GM23248 (cell line): ENCODE results near the gene PRKCE. TPM values are rescaled to one million over a fixed set of nuclear protein-coding genes. Genes with fewer than 3 reads are reported as not detected.

Experiments
- DNase-seq: peaks from one replicate; pipeline ENCODE4 v3.0.0-alpha.2; 2015
- H2AFZ ChIP-seq: fragments of 200-600 bp; sonication (generic); 2 replicates; pipeline ENCODE4 v1.6.1; 2016; ENCODE audit warnings: antibody characterized with exemption
- H3F3A ChIP-seq: fragments of 200-600 bp; sonication (generic); 2 replicates; pipeline ENCODE4 v1.6.1; 2016; ENCODE audit warnings: mild to moderate bottlenecking, antibody characterized with exemption, mixed run types; ENCODE audit not compliant: insufficient read depth
- H3K27ac ChIP-seq: fragments of 200-600 bp; sonication (generic); 2 replicates; pipeline ENCODE4 v1.5.1; 2016; ENCODE audit warnings: mild to moderate bottlenecking
- H3K27me3 ChIP-seq: fragments of 200-600 bp; sonication (generic); replicated peaks from 2 replicates; pipeline ENCODE4 v1.6.1; 2016; ENCODE audit warnings: mild to moderate bottlenecking; ENCODE audit not compliant: insufficient read depth
- H3K36me3 ChIP-seq: fragments of 200-600 bp; sonication (generic); 2 replicates; pipeline ENCODE4 v1.6.1; 2016; ENCODE audit warnings: low read depth, mild to moderate bottlenecking
- H3K4me1 ChIP-seq: fragments of 200-600 bp; sonication (generic); 2 replicates; pipeline ENCODE4 v1.6.1; 2016; ENCODE audit warnings: mild to moderate bottlenecking; ENCODE audit not compliant: insufficient read depth
- H3K4me2 ChIP-seq: fragments of 200-600 bp; sonication (generic); one replicate; pipeline ENCODE4 v1.6.1; 2016; ENCODE audit warnings: mild to moderate bottlenecking; ENCODE audit not compliant: unreplicated experiment
- H3K4me3 ChIP-seq: fragments of 200-600 bp; sonication (generic); 2 replicates; pipeline ENCODE4 v1.5.1; 2016; ENCODE audit warnings: mild to moderate bottlenecking
- H3K79me2 ChIP-seq: fragments of 200-600 bp; sonication (generic); 2 replicates; pipeline ENCODE4 v1.6.1; 2016; ENCODE audit warnings: mild to moderate bottlenecking; ENCODE audit not compliant: insufficient read depth
- H3K9ac ChIP-seq: fragments of 200-600 bp; sonication (generic); 2 replicates; pipeline ENCODE4 v1.6.1; 2016; ENCODE audit warnings: mild to moderate bottlenecking
- H3K9me2 ChIP-seq: fragments of 200-600 bp; sonication (generic); 2 replicates; pipeline ENCODE4 v1.6.1; 2016; ENCODE audit warnings: mixed run types, mild to moderate bottlenecking, moderate library complexity; ENCODE audit not compliant: insufficient read depth
- H3K9me3 ChIP-seq: fragments of 200-600 bp; sonication (generic); one replicate; pipeline ENCODE4 v1.6.1; 2017; ENCODE audit warnings: low read depth
- H4K20me1 ChIP-seq: fragments of 200-600 bp; sonication (generic); 2 replicates; pipeline ENCODE4 v1.6.0; 2016; ENCODE audit not compliant: insufficient read depth
- EZH2 ChIP-seq: fragments of 200-600 bp; sonication (generic); IDR thresholded peaks from 2 replicates; pipeline ENCODE4 v1.6.1; 2018; ENCODE audit warnings: antibody characterized with exemption, mild to moderate bottlenecking; ENCODE audit not compliant: insufficient read depth, poor library complexity, severe bottlenecking
- EZH2phosphoT487 ChIP-seq: fragments of 200-600 bp; sonication (generic); IDR thresholded peaks from 2 replicates; pipeline ENCODE4 v1.6.1; 2018; ENCODE audit warnings: antibody characterized with exemption, moderate library complexity, mild to moderate bottlenecking, low read depth; ENCODE audit not compliant: insufficient read depth
- WGBS, 2 experiments: methylation state at CpG; one replicate each; pipeline ENCODE4 v1.1.6; 2015 to 2017; ENCODE audit warnings: low lambda C conversion rate in 2 of 2, low coverage in 1 of 2; ENCODE audit errors: missing lambda C conversion rate in 2 of 2; 5-methylcytosine and 5-hydroxymethylcytosine counted together
- in situ Hi-C: fragments of 300-500 bp; cut with MboI; formaldehyde crosslinking; loops from 2 replicates; pipeline ENCODE4 v1.15.0; 2020
- polyA plus RNA-seq: library from polyadenylated mRNA; unstranded; fragments of >200 nt; fragmentation: Nextera tagmentation; extraction: Ambion mirVana; gene quantifications from 2 replicates; pipeline ENCODE4 v1.2.1, GENCODE V29; 2016
- total RNA-seq: library from RNA; depleted of rRNA; stranded (reverse); fragments of >200 nt; shearing (Covaris generic); gene quantifications from 2 replicates; pipeline ENCODE4 v1.2.3, GENCODE V29; 2014

Gene PRKCE
- total and polyA plus RNA-seq, 2 experiments from 2014 or later, result 5.9 to 7.0 TPM

GRCh38 chr2:45990131-45990530, 338.7 kb downstream of the PRKCE start:
- H3K27me3 ChIP-seq, result no peaks in the 10 kb centered on the region
- no peak for DNase-seq
- H3K4me3 ChIP-seq, result no peak overlapping the region
- WGBS, 2 experiments, result 96 to 97% methylated on average over 6 of the region's 6 CpGs
- no peak overlapping the region for H2AFZ ChIP-seq
- H3K9ac ChIP-seq, result no peak overlapping the region
- H3K9me3 ChIP-seq, result no peaks in the 10 kb centered on the region
- H3K27ac ChIP-seq, result no peak overlapping the region
- H3F3A ChIP-seq, result peaks cover 24% of the 10 kb centered on the region
- no peaks in the 10 kb centered on the region for H4K20me1 ChIP-seq
- in situ Hi-C loops, result no loop called here
- no peaks in the 10 kb centered on the region for H3K9me2 ChIP-seq
- no peaks in the 10 kb centered on the region for H3K36me3 ChIP-seq
- H3K79me2 ChIP-seq, result no peaks in the 10 kb centered on the region
- H3K4me1 ChIP-seq, result peaks cover 23% of the 10 kb centered on the region
- H3K4me2 ChIP-seq, result no peak overlapping the region
- TF ChIP-seq EZH2phosphoT487 (no peak), EZH2 (no peak)

GRCh38 chr2:45992021-45992740, 340.7 kb downstream of the PRKCE start:
- Histone ChIP-seq H3K4me2 (peak overlapping the region; percentile 58), H3F3A (peaks cover 24% of the 10 kb centered on the region), H3K4me1 (peaks cover 23% of the 10 kb centered on the region), H3K9me3 (no peaks in the 10 kb centered on the region), H3K9me2 (no peaks in the 10 kb centered on the region), H3K9ac (peak overlapping the region; percentile 68), H3K4me3 (peak overlapping the region; percentile 21), H4K20me1 (no peaks in the 10 kb centered on the region), H2AFZ (peak overlapping the region; percentile 9; the same call in 1 of the 2 replicates), H3K79me2 (no peaks in the 10 kb centered on the region), H3K27ac (peak overlapping the region; percentile 93), H3K36me3 (no peaks in the 10 kb centered on the region), H3K27me3 (no peaks in the 10 kb centered on the region)
- in situ Hi-C loops, result no loop called here
- peak; percentile 93 for DNase-seq
- 1% methylated on average over 11 of the region's 11 CpGs for WGBS, 2 experiments
- no peak for TF ChIP-seq EZH2phosphoT487
- TF ChIP-seq EZH2, result no peak

GRCh38 chr2:45992741-45993475, 341.4 kb downstream of the PRKCE start:
- Histone ChIP-seq H4K20me1 (no peaks in the 10 kb centered on the region), H3F3A (peaks cover 24% of the 10 kb centered on the region), H3K27me3 (no peaks in the 10 kb centered on the region), H3K79me2 (no peaks in the 10 kb centered on the region), H3K27ac (peak overlapping the region; percentile 93), H3K4me3 (peak overlapping the region; percentile 21), H3K9ac (peak overlapping the region; percentile 68), H3K4me1 (peaks cover 23% of the 10 kb centered on the region), H2AFZ (no peak overlapping the region), H3K36me3 (no peaks in the 10 kb centered on the region), H3K9me3 (no peaks in the 10 kb centered on the region), H3K4me2 (peak overlapping the region; percentile 58), H3K9me2 (no peaks in the 10 kb centered on the region)
- in situ Hi-C loops, result no loop called here
- WGBS, 2 experiments, result 44 to 46% methylated on average over 7 of the region's 7 CpGs
- no peak for DNase-seq
- TF ChIP-seq EZH2phosphoT487, result no peak
- TF ChIP-seq EZH2, result no peak

GRCh38 chr2:45993476-45993991, 342.1 kb downstream of the PRKCE start:
- H3K4me2 ChIP-seq, result peak overlapping the region; percentile 58
- peak overlapping the region; percentile 93 for H3K27ac ChIP-seq
- H2AFZ ChIP-seq, result no peak overlapping the region
- no peaks in the 10 kb centered on the region for H3K79me2 ChIP-seq
- in situ Hi-C loops, result no loop called here
- no peak for TF ChIP-seq EZH2
- TF ChIP-seq EZH2phosphoT487, result no peak
- peak; percentile 87 for DNase-seq
- peaks cover 24% of the 10 kb centered on the region for H3F3A ChIP-seq
- no peaks in the 10 kb centered on the region for H3K9me3 ChIP-seq
- 64 to 67% methylated on average over 6 of the region's 6 CpGs for WGBS, 2 experiments
- H3K4me3 ChIP-seq, result no peak overlapping the region
- H3K27me3 ChIP-seq, result no peaks in the 10 kb centered on the region
- H3K36me3 ChIP-seq, result no peaks in the 10 kb centered on the region
- H3K9me2 ChIP-seq, result no peaks in the 10 kb centered on the region
- no peaks in the 10 kb centered on the region for H4K20me1 ChIP-seq
- peaks cover 23% of the 10 kb centered on the region for H3K4me1 ChIP-seq
- no peak overlapping the region for H3K9ac ChIP-seq
